Measurements from ENCODE around the gene ELMOD2. TPM values are rescaled to one million over a fixed set of nuclear protein-coding genes. Genes with fewer than 3 reads are reported as not detected.

Gene ELMOD2
- total and polyA plus RNA-seq, 12 donors, result 6.3 to 20.3 (median 16.9) TPM

DNA sequence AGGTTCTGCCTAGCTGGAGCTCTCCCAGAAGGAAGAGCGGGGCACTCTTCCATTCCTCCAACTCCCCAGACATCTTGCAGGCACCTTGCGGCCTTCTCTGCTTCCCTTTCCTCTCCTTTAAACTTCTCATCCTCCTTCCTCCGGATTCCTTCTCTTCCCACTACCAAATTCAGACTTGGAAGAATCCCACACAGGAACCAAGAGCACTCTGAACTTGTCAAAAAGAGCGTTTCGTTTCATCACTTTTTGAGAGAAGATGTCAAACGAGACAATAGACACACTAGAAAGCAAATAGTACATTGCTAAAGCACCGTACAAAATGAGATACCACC, 45.3 kb downstream of the ELMOD2 start:
- no peak for TF ChIP-seq CTCF (IDR thresholded peaks at IDR 0.05)
- Histone ChIP-seq H3K9me3 (peaks cover 0 to 19% (median 0%) of the 10 kb centered on the region in 11 donors), H3K4me1 (peaks cover 5 to 24% (median 14%) of the 10 kb centered on the region in 9 donors), H3K4me3 (peak overlapping the region; percentile 39 to 63 (median 54)), H3K27ac (no peak overlapping the region), H3K36me3 (no peaks in the 10 kb centered on the region), H3K27me3 (peaks cover 4 to 73% (median 44%) of the 10 kb centered on the region in 7 donors)
- DNase-seq (no peak), ATAC-seq (no peak)
- 58 to 62% methylated on average over 7 of the region's 7 CpGs for WGBS, 2 donors
- intact Hi-C loops (cut with DNase I), result no loop called here

DNA sequence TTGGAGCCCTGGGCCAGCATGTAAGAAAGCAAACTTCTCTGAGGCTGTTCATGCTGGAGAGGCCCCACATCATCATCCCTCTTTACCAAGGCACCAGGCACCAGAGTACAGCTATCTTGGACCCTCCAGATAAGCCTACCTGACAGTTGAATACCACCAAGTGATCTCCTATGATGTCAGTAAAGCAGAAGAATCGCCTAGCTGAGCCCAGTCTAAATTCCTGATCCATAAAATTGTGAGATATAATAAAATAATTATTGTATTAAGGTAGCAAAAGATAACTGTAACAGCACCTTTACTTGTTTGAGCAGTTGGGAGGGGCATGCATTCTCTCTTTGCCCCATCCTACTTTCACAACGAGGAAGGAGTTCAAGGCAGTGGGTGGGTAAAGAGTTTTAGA, 47.7 kb downstream of the ELMOD2 start:
- no peak for TF ChIP-seq CTCF (IDR thresholded peaks at IDR 0.05)
- no peak overlapping the region for H3K27ac ChIP-seq
- peaks cover 4 to 64% (median 44%) of the 10 kb centered on the region in 7 donors for H3K27me3 ChIP-seq
- DNase-seq (no peak), ATAC-seq (no peak)
- no peaks in the 10 kb centered on the region for H3K36me3 ChIP-seq
- H3K4me3 ChIP-seq, result no peak overlapping the region
- H3K9me3 ChIP-seq, result peaks cover 0 to 19% (median 0%) of the 10 kb centered on the region in 11 donors
- 84 to 92% methylated on average over 2 of the region's 2 CpGs for WGBS, 2 donors
- intact Hi-C loops (cut with DNase I), result no loop called here
- peaks cover 5 to 24% (median 14%) of the 10 kb centered on the region in 9 donors for H3K4me1 ChIP-seq

GRCh38 chr4:140575489-140575888, 51.5 kb downstream of the ELMOD2 start:
- H3K27me3 ChIP-seq, result peaks cover 0 to 75% (median 46%) of the 10 kb centered on the region in 7 donors
- ATAC-seq, result no peak

DNA sequence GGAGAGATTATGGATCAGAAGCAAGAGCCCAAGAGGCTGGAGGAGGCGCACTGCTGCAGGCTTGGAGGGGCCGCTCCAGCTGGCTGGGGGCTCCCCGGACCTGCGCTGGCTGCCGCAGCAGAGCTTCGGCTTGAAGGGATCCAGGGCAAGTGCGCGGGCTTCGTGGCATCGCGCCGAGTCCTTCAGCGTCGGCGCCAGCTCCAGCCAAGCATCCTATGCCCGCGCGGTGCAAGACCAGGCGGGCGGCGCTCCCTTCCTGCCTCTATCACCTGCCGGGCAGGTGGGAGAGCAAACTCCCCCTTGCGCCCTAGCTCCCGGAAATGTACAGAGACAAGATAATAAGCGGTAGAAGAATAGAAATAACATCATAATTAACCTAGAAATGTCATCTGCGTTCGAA, 55.3 kb downstream of the ELMOD2 start:
- H3K27ac ChIP-seq, result no peak overlapping the region
- peaks cover 0 to 4% (median 0%) of the 10 kb centered on the region in 9 donors for H3K4me1 ChIP-seq
- H3K4me3 ChIP-seq, result no peak overlapping the region
- no peaks in the 10 kb centered on the region for H3K36me3 ChIP-seq
- 12 to 32% methylated on average over 27 of the region's 27 CpGs for WGBS, 2 donors
- intact Hi-C loops (cut with DNase I), result no loop called here
- H3K9me3 ChIP-seq, result no peaks in the 10 kb centered on the region
- DNase-seq (no peak), ATAC-seq (no peak)
- H3K27me3 ChIP-seq, result peaks cover 0 to 57% (median 40%) of the 10 kb centered on the region in 7 donors
- no peak for TF ChIP-seq CTCF (IDR thresholded peaks at IDR 0.05)

More at GRCh38 chr4:140575489-140575888, 51.5 kb downstream of the ELMOD2 start:
- Histone ChIP-seq H3K27ac (no peak overlapping the region), H3K4me3 (no peak overlapping the region), H3K4me1 (peaks cover 0 to 4% (median 0%) of the 10 kb centered on the region in 9 donors), H3K36me3 (no peaks in the 10 kb centered on the region), H3K9me3 (peaks cover 0 to 19% (median 0%) of the 10 kb centered on the region in 11 donors)
- TF ChIP-seq CTCF (IDR thresholded peaks at IDR 0.05), result no peak
- intact Hi-C loops (cut with DNase I), result no loop called here
- WGBS, 2 donors, result 65 to 72% methylated on average over 4 of the region's 4 CpGs
- no peak for DNase-seq

All from heart right ventricle (tissue), 16 donors.